KMS-11 (cell line): ENCODE results near the gene CLMP.
A peak's percentile ranks its signal among the peaks of the same experiment; 100 is the strongest.
"Not testable (repeated sequence)": the region's sequence is repeated elsewhere in the genome, so short reads cannot be mapped to it uniquely, and the experiment has no call there.

ENCODE experiments used
- H2AFZ ChIP-seq: fragments of 200-600 bp; sonication (generic); 2 replicates; pipeline ENCODE4 v1.6.1; 2016; ENCODE audit warnings: antibody characterized with exemption, mixed run types, low read depth
- H3K27ac ChIP-seq: fragments of 200-600 bp; sonication (generic); 2 replicates; pipeline ENCODE4 v1.6.1; 2016; ENCODE audit warnings: mild to moderate bottlenecking, mixed run types
- H3K27me3 ChIP-seq: fragments of 200-600 bp; sonication (generic); 2 replicates; pipeline ENCODE4 v1.6.1; 2017; ENCODE audit warnings: mild to moderate bottlenecking, low read depth, mixed run types, moderate library complexity; ENCODE audit not compliant: insufficient read depth
- H3K36me3 ChIP-seq: fragments of 200-600 bp; sonication (generic); 2 replicates; pipeline ENCODE4 v1.6.1; 2017; ENCODE audit warnings: mild to moderate bottlenecking, mixed run types; ENCODE audit not compliant: insufficient read depth
- H3K4me1 ChIP-seq: fragments of 200-600 bp; sonication (generic); 2 replicates; pipeline ENCODE4 v1.6.1; 2016; ENCODE audit warnings: mild to moderate bottlenecking, low read depth, mixed run types; ENCODE audit not compliant: poor library complexity, severe bottlenecking
- H3K4me2 ChIP-seq: fragments of 200-600 bp; sonication (generic); 2 replicates; pipeline ENCODE4 v1.7.0; 2016; ENCODE audit warnings: mild to moderate bottlenecking, mixed run types
- H3K4me3 ChIP-seq: fragments of 200-600 bp; sonication (generic); IDR thresholded peaks from 2 replicates; pipeline ENCODE4 v1.6.1; 2017; ENCODE audit warnings: low read depth, low read length, mixed read lengths; ENCODE audit not compliant: insufficient read depth
- H3K79me2 ChIP-seq: fragments of 200-600 bp; sonication (generic); 2 replicates; pipeline ENCODE4 v1.6.1; 2016; ENCODE audit warnings: low read depth, mixed run types; ENCODE audit not compliant: insufficient read depth
- H3K9ac ChIP-seq: fragments of 200-600 bp; sonication (generic); 2 replicates; pipeline ENCODE4 v1.6.1; 2016; ENCODE audit warnings: mild to moderate bottlenecking, mixed run types
- H4K20me1 ChIP-seq: fragments of 200-600 bp; sonication (generic); 2 replicates; pipeline ENCODE4 v1.6.1; 2016; ENCODE audit warnings: mild to moderate bottlenecking, mixed run types; ENCODE audit not compliant: insufficient read depth
- TF ChIP-seq, protein P1 (sequence below): fragments of 200-600 bp; sonication (generic); conservative IDR thresholded peaks from 2 replicates; pipeline ENCODE4 v1.6.1; 2017; ENCODE audit warnings: low read depth, mild to moderate bottlenecking, antibody characterized with exemption, low read length, moderate library complexity, mixed read lengths

Gene CLMP

DNA sequence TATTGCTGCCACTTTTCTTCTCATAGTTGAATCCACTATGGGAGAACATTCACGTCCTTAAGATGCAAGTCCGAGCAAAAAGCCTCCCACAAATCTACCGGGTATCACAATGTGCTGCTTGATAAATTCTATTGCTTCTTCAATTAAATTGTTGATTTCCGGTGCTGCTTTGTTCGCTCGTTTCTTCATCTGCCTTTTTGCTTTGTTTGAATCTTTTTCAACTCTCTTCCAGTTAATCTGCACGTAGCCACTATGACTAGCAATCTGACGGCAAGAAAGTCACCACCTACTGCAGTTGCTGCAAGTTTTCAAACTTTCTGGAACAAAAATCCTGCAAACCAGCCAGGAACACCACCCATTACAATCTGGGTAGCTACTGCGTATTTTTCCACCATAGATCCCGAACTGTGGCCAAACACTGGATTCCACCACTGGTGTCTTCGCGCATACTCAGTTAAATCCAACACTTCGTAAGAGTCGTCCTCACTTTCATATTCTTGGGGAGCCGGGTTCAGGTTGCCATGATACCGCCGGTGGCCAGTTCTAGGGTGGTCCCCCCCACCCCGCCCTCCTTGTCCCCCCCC is 59.1 kb downstream of the CLMP start:
- H3K27ac ChIP-seq, result no peak overlapping the region

DNA sequence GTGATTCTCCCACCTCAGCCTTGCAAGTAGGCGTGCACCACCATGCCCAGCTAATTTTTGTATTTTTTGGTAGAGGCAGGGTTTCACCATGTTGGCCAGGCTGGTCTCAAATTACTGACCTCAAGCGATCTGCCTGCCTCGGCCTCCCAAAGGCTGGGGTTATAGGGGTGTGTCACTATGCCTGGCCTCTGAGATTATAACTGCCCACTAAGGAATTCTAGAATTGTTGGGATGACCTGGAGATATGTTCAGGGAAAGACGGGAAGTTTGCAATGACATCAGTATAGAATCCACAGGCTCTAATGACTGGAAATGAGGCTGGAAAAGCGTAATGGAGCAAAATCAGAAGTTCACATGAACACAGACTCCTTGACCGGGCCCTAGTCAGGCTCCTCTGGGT is 62.2 kb downstream of the CLMP start:
- Histone ChIP-seq H3K27ac (no peak overlapping the region), H3K79me2 (no peaks in the 10 kb centered on the region), H3K4me3 (no peak overlapping the region), H3K9ac (no peak overlapping the region), H3K4me2 (no peak overlapping the region), H3K4me1 (peaks cover 10% of the 10 kb centered on the region), H3K36me3 (no peaks in the 10 kb centered on the region), H2AFZ (no peak overlapping the region), H4K20me1 (no peaks in the 10 kb centered on the region), H3K27me3 (no peaks in the 10 kb centered on the region)
- TF ChIP-seq, protein P1, sequence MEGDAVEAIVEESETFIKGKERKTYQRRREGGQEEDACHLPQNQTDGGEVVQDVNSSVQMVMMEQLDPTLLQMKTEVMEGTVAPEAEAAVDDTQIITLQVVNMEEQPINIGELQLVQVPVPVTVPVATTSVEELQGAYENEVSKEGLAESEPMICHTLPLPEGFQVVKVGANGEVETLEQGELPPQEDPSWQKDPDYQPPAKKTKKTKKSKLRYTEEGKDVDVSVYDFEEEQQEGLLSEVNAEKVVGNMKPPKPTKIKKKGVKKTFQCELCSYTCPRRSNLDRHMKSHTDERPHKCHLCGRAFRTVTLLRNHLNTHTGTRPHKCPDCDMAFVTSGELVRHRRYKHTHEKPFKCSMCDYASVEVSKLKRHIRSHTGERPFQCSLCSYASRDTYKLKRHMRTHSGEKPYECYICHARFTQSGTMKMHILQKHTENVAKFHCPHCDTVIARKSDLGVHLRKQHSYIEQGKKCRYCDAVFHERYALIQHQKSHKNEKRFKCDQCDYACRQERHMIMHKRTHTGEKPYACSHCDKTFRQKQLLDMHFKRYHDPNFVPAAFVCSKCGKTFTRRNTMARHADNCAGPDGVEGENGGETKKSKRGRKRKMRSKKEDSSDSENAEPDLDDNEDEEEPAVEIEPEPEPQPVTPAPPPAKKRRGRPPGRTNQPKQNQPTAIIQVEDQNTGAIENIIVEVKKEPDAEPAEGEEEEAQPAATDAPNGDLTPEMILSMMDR, result no peak

More for the DNA sequence above, 59.1 kb downstream of the CLMP start:
- no peaks in the 10 kb centered on the region for H3K79me2 ChIP-seq
- peaks cover 3% of the 10 kb centered on the region for H3K4me1 ChIP-seq
- no peak overlapping the region for H3K4me3 ChIP-seq
- H3K27me3 ChIP-seq, result no peaks in the 10 kb centered on the region
- H3K9ac ChIP-seq, result no peak overlapping the region
- no peak overlapping the region for H3K4me2 ChIP-seq
- H3K36me3 ChIP-seq, result no peaks in the 10 kb centered on the region
- TF ChIP-seq, protein P1, result no peak
- no peak overlapping the region for H2AFZ ChIP-seq
- H4K20me1 ChIP-seq, result no peaks in the 10 kb centered on the region

DNA sequence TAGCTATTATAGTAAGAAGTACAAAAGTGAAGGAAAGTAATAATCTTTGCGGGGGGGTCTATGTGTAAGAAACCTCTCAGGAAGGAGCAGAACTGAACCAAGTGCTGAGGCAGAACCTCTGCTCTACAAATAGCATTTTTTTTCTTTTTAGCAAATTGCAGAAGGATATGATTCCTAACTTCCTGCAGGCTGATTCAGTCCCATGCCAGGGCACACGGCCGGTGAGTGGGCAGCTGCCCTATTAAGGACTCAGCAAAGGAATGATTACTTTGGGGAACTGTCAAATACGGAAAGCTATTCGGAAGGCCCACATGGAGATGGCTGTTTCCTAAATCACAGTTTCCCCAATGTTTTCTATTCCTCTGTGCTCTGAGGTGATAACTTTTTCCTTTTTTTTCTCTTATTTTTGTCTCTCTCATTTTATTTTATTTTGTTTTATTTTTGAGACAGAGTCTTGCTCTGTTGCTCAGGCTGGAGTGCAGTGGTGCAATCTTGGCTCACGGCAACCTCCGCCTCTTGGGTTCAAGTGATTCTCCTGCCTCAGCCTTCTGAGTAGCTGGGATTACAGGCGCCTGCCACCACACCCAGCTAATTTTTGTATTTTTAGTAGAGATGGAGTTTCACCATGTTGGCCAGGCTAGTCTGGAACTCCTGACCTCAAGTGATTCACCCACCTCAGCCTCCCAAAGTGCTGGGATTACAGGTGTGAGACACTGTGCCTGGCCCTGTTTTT is 62.8 kb downstream of the CLMP start:
- H4K20me1 ChIP-seq, H3K36me3 ChIP-seq, H3K4me3 ChIP-seq, H3K79me2 ChIP-seq, H3K27me3 ChIP-seq, H3K9ac ChIP-seq, H2AFZ ChIP-seq, H3K27ac ChIP-seq, H3K4me1 ChIP-seq, H3K4me2 ChIP-seq: not testable (repeated sequence)

DNA sequence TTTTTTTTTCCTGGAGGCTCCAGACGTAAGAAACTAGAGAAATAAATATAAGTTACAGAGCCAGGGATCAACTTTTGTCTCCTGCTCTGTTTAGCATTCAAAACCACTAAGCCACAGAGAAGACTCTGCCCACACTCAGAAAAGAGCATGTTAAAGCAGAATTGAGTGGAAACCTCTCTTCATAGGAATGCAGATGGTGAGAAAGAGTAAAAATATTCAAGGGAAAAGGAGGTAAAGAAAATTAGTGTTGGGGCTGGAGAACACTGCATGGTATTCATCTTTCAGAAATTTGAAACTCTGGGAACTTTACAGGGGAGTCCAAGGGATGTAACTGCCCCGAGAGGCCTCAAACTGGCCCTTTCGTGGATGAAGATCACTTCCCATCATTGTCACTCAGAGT is 65.1 kb downstream of the CLMP start:
- H4K20me1 ChIP-seq, result no peaks in the 10 kb centered on the region
- peaks cover 8% of the 10 kb centered on the region for H3K4me1 ChIP-seq
- H3K27me3 ChIP-seq, result no peaks in the 10 kb centered on the region
- 0 out of 2 replicates have a peak overlapping the region, but pooled peaks have one; percentile 8 for H3K4me2 ChIP-seq
- no peak overlapping the region for H2AFZ ChIP-seq
- H3K36me3 ChIP-seq, result no peaks in the 10 kb centered on the region
- no peak overlapping the region for H3K9ac ChIP-seq
- TF ChIP-seq, protein P1, result no peak
- no peaks in the 10 kb centered on the region for H3K79me2 ChIP-seq
- H3K4me3 ChIP-seq, result no peak overlapping the region
- no peak overlapping the region; the same call in 1 of the 2 replicates for H3K27ac ChIP-seq

DNA sequence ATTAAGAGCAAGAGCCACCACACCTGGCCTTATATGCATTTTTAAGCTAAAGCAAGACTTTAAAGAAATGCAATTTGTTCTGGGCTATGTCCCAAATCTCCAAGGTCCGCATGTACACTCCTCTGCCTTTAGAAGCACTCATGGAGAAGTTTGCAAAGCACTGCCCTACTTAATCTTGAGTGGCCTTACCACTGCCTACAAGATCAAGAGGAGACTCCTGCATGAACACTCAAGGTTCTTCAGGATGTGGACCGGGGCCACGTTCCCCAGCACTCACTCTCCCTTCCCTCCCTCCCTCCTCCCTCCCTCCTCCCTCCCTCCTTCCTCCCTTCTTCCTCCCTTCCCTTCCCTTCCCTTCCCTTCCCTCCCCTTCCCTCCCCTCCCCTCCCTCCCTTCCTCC is 69.9 kb downstream of the CLMP start:
- H3K9ac ChIP-seq, result no peak overlapping the region
- no peaks in the 10 kb centered on the region for H3K36me3 ChIP-seq
- no peaks in the 10 kb centered on the region for H3K79me2 ChIP-seq
- H3K4me1 ChIP-seq, result peaks cover 35% of the 10 kb centered on the region
- H4K20me1 ChIP-seq, result no peaks in the 10 kb centered on the region
- no peak overlapping the region for H3K27ac ChIP-seq
- no peak overlapping the region for H2AFZ ChIP-seq
- H3K4me2 ChIP-seq, result no peak overlapping the region
- TF ChIP-seq, protein P1, result no peak
- no peak overlapping the region for H3K4me3 ChIP-seq
- no peaks in the 10 kb centered on the region for H3K27me3 ChIP-seq
